A549 (cell line): ENCODE data around the gene IFFO2.

Experiments
- CEBPB ChIP-seq, 2 experiments: fragments of >200 bp in 1 of 2; sonication (Bioruptor Twin) in 1 of 2; formaldehyde crosslinking in 1 of 2; IDR thresholded peaks; 2 replicates each; pipeline ENCODE4 v1.6.1; 2012 to 2016
- CTCF ChIP-seq: fragments of >200 bp; sonication (Bioruptor Twin); formaldehyde crosslinking; IDR thresholded peaks from 3 replicates; pipeline ENCODE4 v1.5.1; 2016
- EP300 ChIP-seq, 2 experiments: fragments of >200 bp; sonication (Bioruptor Twin); formaldehyde crosslinking; IDR thresholded peaks; 2 replicates in 1 of 2; 3 replicates in 1 of 2; pipeline ENCODE4 v1.6.1; 2016 to 2017
- HOXB13 ChIP-seq: fragments of 250-450 bp; sonication (Bioruptor Pico); IDR thresholded peaks from 2 replicates; pipeline ENCODE4 v1.5.0; 2020; ENCODE audit warnings: low read depth, mild to moderate bottlenecking, moderate library complexity
- RFX5 ChIP-seq: fragments of 450-650 bp; IDR thresholded peaks from 2 replicates; pipeline ENCODE4 v1.7.1; 2014; ENCODE audit warnings: antibody characterized with exemption, mild to moderate bottlenecking, moderate library complexity

DNA sequence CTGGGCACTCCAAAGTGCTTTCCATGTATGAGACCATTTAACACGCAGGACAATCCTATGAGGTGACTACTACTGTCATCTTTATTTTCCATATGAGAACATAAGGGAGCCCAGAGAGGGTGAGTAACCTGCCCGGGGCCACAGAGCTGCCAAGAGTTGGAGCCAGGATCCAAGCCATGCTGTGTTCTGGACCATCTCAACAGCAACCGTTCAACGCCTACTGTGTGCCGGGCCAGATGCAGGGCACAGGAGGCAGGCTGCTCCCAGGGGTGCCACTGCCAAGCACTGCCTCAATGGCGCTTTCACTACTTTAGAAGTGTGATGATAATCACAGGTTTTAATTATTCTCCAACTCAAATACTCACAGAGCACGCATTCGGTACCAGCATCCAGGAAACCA, 57.9 kb downstream of the IFFO2 start:
- TF ChIP-seq HOXB13 (CRISPR knock-in tag) (no peak), CEBPB (IDR thresholded peaks at IDR 0.05) (no peak), RFX5 (no peak), EP300 (IDR thresholded peaks at IDR 0.05) (no peak), CTCF (no peak)
